B cell (primary cell): ENCODE measurements around the gene ANKS1B. TPM values are rescaled to one million over a fixed set of nuclear protein-coding genes. Genes with fewer than 3 reads are reported as not detected.

Experiments
- ATAC-seq: fragments of 200-7000 bp; cut with Tn5 transposase; one replicate; pipeline ENCODE4 v1.10.0; 2021; ENCODE audit warnings: low read depth, mild to moderate bottlenecking, moderate number of reproducible peaks, moderate library complexity
- CTCF ChIA-PET: fragments of 350-600 bp; sonication (Branson Sonifier 250); formaldehyde crosslinking; loops from one replicate; lab custom pipeline; 2021; ENCODE audit warnings: antibody characterized with exemption, inconsistent platforms; lab: Charles Lee
- POLR2A ChIA-PET: fragments of 350-600 bp; sonication (Branson Sonifier 250); formaldehyde crosslinking; loops from one replicate; lab custom pipeline; 2021; ENCODE audit warnings: antibody characterized with exemption; lab: Charles Lee
- DNase-seq: peaks from one replicate; pipeline ENCODE4 v3.0.0; 2013
- H2AFZ ChIP-seq: 2 replicates; pipeline ENCODE4 v1.6.1; 2012; ENCODE audit warnings: mild to moderate bottlenecking, low read depth, low read length; ENCODE audit not compliant: insufficient read depth, poor library complexity, severe bottlenecking
- H3K27ac ChIP-seq, 2 donors: 1 replicate in 1 of 2; 2 replicates in 1 of 2; pipeline ENCODE4 v1.5.1; 2012 to 2013; ENCODE audit warnings: low read length in 2 of 2, mild to moderate bottlenecking in 2 of 2, moderate library complexity in 1 of 2
- H3K27me3 ChIP-seq, 4 experiments: fragments of 200-600 bp in 1 of 4; sonication (generic) in 1 of 4; replicated peaks in 1 of 4; 1 replicate in 2 of 4; 2 replicates in 2 of 4; pipeline versions ENCODE4 v1.6.1 to v1.7.0; 2013 to 2016; ENCODE audit warnings: low read length in 3 of 4, mild to moderate bottlenecking in 2 of 4, mixed read lengths in 1 of 4, moderate library complexity in 1 of 4; ENCODE audit not compliant: insufficient read depth in 4 of 4, control insufficient read depth in 3 of 4; ENCODE audit errors: control extremely low read depth in 1 of 4
- H3K36me3 ChIP-seq, 2 experiments: replicated peaks in 1 of 2; 1 replicate in 1 of 2; 2 replicates in 1 of 2; pipeline versions ENCODE4 v1.6.1 to v1.7.1; 2013; ENCODE audit warnings: low read length in 1 of 2; ENCODE audit not compliant: insufficient read depth in 2 of 2, control insufficient read depth in 1 of 2; ENCODE audit errors: control extremely low read depth in 1 of 2, extremely low read depth in 1 of 2
- H3K4me1 ChIP-seq, 2 donors: fragments of 200-600 bp in 1 of 2; sonication (generic) in 1 of 2; 1 replicate in 1 of 2; 2 replicates in 1 of 2; pipeline versions ENCODE4 v1.5.1 to v1.6.1; 2013 to 2017; ENCODE audit warnings: low read length in 2 of 2; ENCODE audit not compliant: control insufficient read depth in 2 of 2, insufficient read depth in 2 of 2
- H3K4me2 ChIP-seq: replicated peaks from 2 replicates; pipeline ENCODE3; 2012; ENCODE audit warnings: mild to moderate bottlenecking, low read depth, low read length; ENCODE audit not compliant: poor library complexity, severe bottlenecking
- H3K4me3 ChIP-seq, 5 experiments: fragments of 200-600 bp in 1 of 5; sonication (generic) in 1 of 5; 1 replicate in 3 of 5; 2 replicates in 2 of 5; pipeline versions ENCODE4 v1.5.1 to v1.7.0; 2011 to 2016; ENCODE audit warnings: low read length in 4 of 5, mild to moderate bottlenecking in 4 of 5, low read depth in 2 of 5, control low read depth in 1 of 5, moderate library complexity in 1 of 5; ENCODE audit not compliant: insufficient read depth in 1 of 5; ENCODE audit errors: control extremely low read depth in 1 of 5, extremely low read depth in 1 of 5
- H3K79me2 ChIP-seq: fragments of 200-600 bp; sonication (generic); one replicate; pipeline ENCODE4 v1.6.0; 2016; ENCODE audit warnings: low read length; ENCODE audit not compliant: control insufficient read depth, insufficient read depth
- H3K9ac ChIP-seq: fragments of 200-600 bp; sonication (generic); 2 replicates; pipeline ENCODE4 v1.6.1; 2017; ENCODE audit warnings: mild to moderate bottlenecking, low read length, moderate library complexity
- H3K9me3 ChIP-seq, 3 donors: one replicate each; pipeline versions ENCODE4 v1.6.1 to v1.7.1; 2013; ENCODE audit warnings: low read length in 2 of 3; ENCODE audit not compliant: control insufficient read depth in 2 of 3, insufficient read depth in 1 of 3; ENCODE audit errors: control extremely low read depth in 1 of 3
- H4K20me1 ChIP-seq: 2 replicates; pipeline ENCODE4 v1.6.0; 2012; ENCODE audit warnings: mild to moderate bottlenecking, low read length; ENCODE audit not compliant: insufficient read depth, control insufficient read depth, poor library complexity, severe bottlenecking
- H3K27ac Mint-ChIP-seq: one replicate; pipeline ENCODE4 v1.8.0; 2021; ENCODE audit warnings: mixed read lengths
- H3K27me3 Mint-ChIP-seq: one replicate; pipeline ENCODE4 v1.8.0; 2021; ENCODE audit warnings: mixed read lengths
- H3K4me1 Mint-ChIP-seq: one replicate; pipeline ENCODE4 v1.8.0; 2021; ENCODE audit warnings: mixed read lengths
- H3K4me3 Mint-ChIP-seq: one replicate; pipeline ENCODE4 v1.8.0; 2021; ENCODE audit warnings: mixed read lengths
- H3K9me3 Mint-ChIP-seq: one replicate; pipeline ENCODE4 v1.8.0; 2022; ENCODE audit warnings: mixed read lengths; ENCODE audit not compliant: insufficient read depth
- CTCF ChIP-seq: fragments of 200-600 bp; IDR thresholded peaks from one replicate; pipeline ENCODE4 v1.8.0; 2022; ENCODE audit warnings: antibody characterized with exemption, mild to moderate bottlenecking
- EZH2 ChIP-seq: IDR thresholded peaks from 2 replicates; pipeline ENCODE4 v1.6.1; 2012; ENCODE audit warnings: borderline replicate concordance, low read depth, mild to moderate bottlenecking, moderate library complexity, low read length; ENCODE audit not compliant: insufficient read depth, poor library complexity, severe bottlenecking
- WGBS: methylation state at CpG from one replicate; pipeline ENCODE4 v1.1.5; 2013; ENCODE audit warnings: missing lambda C conversion rate; ENCODE audit not compliant: insufficient coverage; 5-methylcytosine and 5-hydroxymethylcytosine counted together
- intact Hi-C: fragments of 100-400 bp; cut with micrococcal nuclease; formaldehyde crosslinking; loops from one replicate; pipeline ENCODE4 v1.10.0; 2022
- polyA plus RNA-seq: library from polyadenylated mRNA; depleted of rRNA; stranded (reverse); fragments of >200 nt; gene quantifications from 2 replicates; pipeline ENCODE4 v1.2.3, GENCODE V29; 2012
- total RNA-seq, 2 donors: library from RNA; stranded (reverse); fragments of 120-200 nt in 1 of 2; gene quantifications; 1 replicate in 1 of 2; 2 replicates in 1 of 2; pipeline versions ENCODE4 v1.2.3 to v1.2.4, GENCODE V29; 2013 to 2022

The ANKS1B gene
- total and polyA plus RNA-seq, 2 donors (not counting 1 experiment from before 2014, with no cell fraction given) = not detected

GRCh38 chr12:99311373-99311772, 673.4 kb downstream of the ANKS1B start:
- POLR2A ChIA-PET = no interaction called here
- no peak for ATAC-seq

DNA sequence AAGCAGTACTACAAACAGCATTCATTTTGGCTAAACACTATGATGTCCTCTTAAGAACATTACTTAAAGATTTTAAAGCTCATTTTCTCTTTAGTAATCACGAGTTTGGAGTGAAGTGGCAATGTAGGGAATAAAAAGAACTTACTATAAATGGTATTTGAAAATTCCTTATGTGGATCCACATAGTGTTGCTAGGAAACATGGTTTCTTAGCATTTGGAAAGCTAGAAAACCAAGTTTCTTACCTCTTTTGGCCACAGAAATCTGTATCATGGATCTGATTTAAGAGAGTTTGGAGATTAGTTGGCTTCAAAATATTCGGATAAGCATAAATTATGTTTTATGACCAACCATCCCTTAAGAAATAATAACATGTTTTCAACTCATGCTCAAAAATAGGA, 674.9 kb downstream of the ANKS1B start:
- TF ChIP-seq EZH2 = no peak
- TF ChIP-seq CTCF = no peak
- ChIA-PET POLR2A (no interaction called here), CTCF (no interaction called here)
- ATAC-seq (no peak), DNase-seq (no peak)
- Histone ChIP-seq H3K4me2 (no peak overlapping the region), H3K27me3 (no peaks in the 10 kb centered on the region), H3K36me3 (no peaks in the 10 kb centered on the region), H3K79me2 (no peaks in the 10 kb centered on the region), H3K27ac (no peak overlapping the region), H3K9me3 (no peaks in the 10 kb centered on the region), H2AFZ (no peak overlapping the region), H3K9ac (no peak overlapping the region), H3K4me1 (no peaks in the 10 kb centered on the region), H3K4me3 (no peak overlapping the region), H4K20me1 (no peaks in the 10 kb centered on the region)
- Mint-ChIP-seq H3K4me3 (no peak overlapping the region), H3K27me3 (no peaks in the 10 kb centered on the region), H3K9me3 (no peaks in the 10 kb centered on the region), H3K4me1 (no peaks in the 10 kb centered on the region), H3K27ac (no peak overlapping the region)
- intact Hi-C loops = no loop called here
- WGBS = no CpG with 5 or more reads among the region's 2 CpGs

More at GRCh38 chr12:99311373-99311772, 673.4 kb downstream of the ANKS1B start:
- H3K4me2 ChIP-seq = no peak overlapping the region
- Mint-ChIP-seq H3K27ac (no peak overlapping the region), H3K4me3 (no peak overlapping the region), H3K4me1 (no peaks in the 10 kb centered on the region), H3K9me3 (no peaks in the 10 kb centered on the region), H3K27me3 (no peaks in the 10 kb centered on the region)
- no peaks in the 10 kb centered on the region for H3K4me1 ChIP-seq
- H3K9me3 ChIP-seq = no peaks in the 10 kb centered on the region
- no CpG with 5 or more reads among the region's 1 CpG for WGBS
- H3K36me3 ChIP-seq = no peaks in the 10 kb centered on the region
- no peaks in the 10 kb centered on the region for H3K27me3 ChIP-seq
- intact Hi-C loops = no loop called here
- DNase-seq = no peak
- H2AFZ ChIP-seq = no peak overlapping the region
- H4K20me1 ChIP-seq = no peaks in the 10 kb centered on the region
- CTCF ChIA-PET = no interaction called here
- no peak overlapping the region for H3K27ac ChIP-seq
- no peaks in the 10 kb centered on the region for H3K79me2 ChIP-seq
- TF ChIP-seq EZH2 (no peak), CTCF (no peak)
- H3K4me3 ChIP-seq = no peak overlapping the region
- no peak overlapping the region for H3K9ac ChIP-seq
